NT2/D1 (cell line): Measurements from ENCODE around the gene MGST2.
A peak's percentile ranks its signal among the peaks of the same experiment; 100 is the strongest.

Source experiments
- DNase-seq: peaks from one replicate; pipeline ENCODE4 v3.0.0-alpha.2; 2011; ENCODE audit warnings: low read depth, low spot score
- H3K27me3 ChIP-seq: 2 replicates; pipeline ENCODE4 v1.6.0; 2011; ENCODE audit warnings: mild to moderate bottlenecking; ENCODE audit not compliant: insufficient read length, insufficient read depth
- H3K36me3 ChIP-seq: 2 replicates; pipeline ENCODE4 v1.6.1; 2011; ENCODE audit warnings: mild to moderate bottlenecking, low read length, mixed read lengths; ENCODE audit not compliant: insufficient read depth, insufficient read length
- H3K4me1 ChIP-seq: 2 replicates; pipeline ENCODE4 v1.5.1; 2011; ENCODE audit not compliant: insufficient read depth, insufficient read length
- H3K4me3 ChIP-seq: 2 replicates; pipeline ENCODE4 v1.5.1; 2011; ENCODE audit warnings: low read depth; ENCODE audit not compliant: insufficient read length
- H3K9ac ChIP-seq: 2 replicates; pipeline ENCODE4 v1.6.0; 2011; ENCODE audit warnings: low read depth; ENCODE audit not compliant: insufficient read length
- H3K9me3 ChIP-seq: 2 replicates; pipeline ENCODE4 v1.5.1; 2011; ENCODE audit warnings: mild to moderate bottlenecking, low read length; ENCODE audit not compliant: insufficient read depth
- SUZ12 ChIP-seq: IDR thresholded peaks from 2 replicates; pipeline ENCODE4 v1.6.1; 2011; ENCODE audit not compliant: insufficient read length, insufficient read depth; ENCODE audit errors: extremely low read depth
- YY1 ChIP-seq: IDR thresholded peaks from 2 replicates; pipeline ENCODE4 v1.6.1; 2011; ENCODE audit not compliant: insufficient read length, insufficient read depth
- ZNF274 ChIP-seq: IDR thresholded peaks from 2 replicates; pipeline ENCODE4 v1.6.1; 2011; ENCODE audit warnings: mild to moderate bottlenecking, low read depth, low read length

MGST2 gene

DNA sequence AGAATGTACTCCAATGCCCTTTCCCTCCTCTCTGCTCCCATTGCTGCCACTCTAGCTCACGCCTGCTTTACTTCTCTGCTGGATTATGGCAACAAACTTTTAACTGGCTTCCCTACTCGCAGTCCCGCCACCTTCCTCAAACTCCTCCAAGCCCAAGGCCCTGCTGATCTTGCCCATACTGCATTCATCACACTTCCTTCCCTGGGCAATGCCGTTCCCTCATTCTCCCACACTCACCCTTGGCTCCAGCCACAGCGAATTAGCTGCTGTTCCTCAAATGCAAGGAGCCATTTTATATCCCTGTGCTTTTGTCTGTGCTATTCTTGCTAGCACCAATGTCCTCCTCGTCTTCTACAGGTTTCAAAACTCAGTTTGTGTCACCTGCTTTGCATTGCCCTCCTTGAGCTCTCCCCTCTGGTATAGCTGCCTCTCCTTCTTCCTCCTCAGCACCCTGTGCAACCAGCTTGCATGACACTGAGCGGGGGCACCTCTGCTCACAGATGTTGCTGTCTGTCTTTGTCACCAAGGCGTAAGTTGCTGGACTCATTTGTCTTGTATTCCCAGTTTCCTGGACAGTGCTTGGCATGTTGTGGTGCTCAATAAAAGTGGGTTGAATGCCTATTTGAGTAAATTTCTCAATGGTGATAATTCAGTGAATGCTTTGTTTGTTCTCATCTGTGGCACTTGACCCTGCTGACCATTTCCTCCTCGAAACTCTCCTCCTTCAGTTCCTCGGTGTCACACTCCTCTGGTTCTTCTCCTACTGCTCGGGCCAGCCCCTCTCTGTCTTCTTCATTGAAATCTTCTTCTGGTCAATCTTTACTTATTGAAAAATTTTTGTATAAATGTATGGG, 22.4 kb upstream of the MGST2 start:
- Histone ChIP-seq H3K9ac (no peak overlapping the region), H3K36me3 (no peaks in the 10 kb centered on the region), H3K9me3 (peaks cover 8% of the 10 kb centered on the region; the same call in 1 of the 2 replicates), H3K4me3 (no peak overlapping the region), H3K4me1 (no peaks in the 10 kb centered on the region), H3K27me3 (no peaks in the 10 kb centered on the region)
- DNase-seq: no peak
- no peak for TF ChIP-seq SUZ12

DNA sequence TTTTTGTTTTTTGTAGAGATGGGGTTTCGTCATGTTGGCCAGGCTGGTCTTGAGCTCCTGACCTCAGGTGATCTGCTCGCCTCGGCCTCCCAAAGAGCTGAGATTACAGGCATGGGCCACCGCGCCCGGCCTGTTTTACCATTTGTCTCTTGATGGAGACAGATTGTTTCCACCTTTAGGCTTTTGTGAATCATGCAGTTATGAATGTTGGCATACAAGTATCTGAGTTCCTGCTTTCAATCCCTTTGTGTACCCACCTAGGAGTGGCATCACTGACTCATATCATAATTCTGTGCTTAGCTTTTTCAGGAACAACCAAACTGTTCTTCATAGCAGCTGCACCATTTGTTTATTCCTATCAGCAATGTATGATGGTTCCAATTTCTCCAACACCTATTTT, 20.2 kb upstream of the MGST2 start:
- Histone ChIP-seq H3K27me3 (no peaks in the 10 kb centered on the region), H3K4me3 (no peak overlapping the region), H3K4me1 (no peaks in the 10 kb centered on the region), H3K36me3 (no peaks in the 10 kb centered on the region), H3K9ac (no peak overlapping the region), H3K9me3 (no peaks in the 10 kb centered on the region)
- no peak for DNase-seq
- TF ChIP-seq ZNF274 (no peak), SUZ12 (no peak), YY1 (no peak)

- no peaks in the 10 kb centered on the region for H3K27me3 ChIP-seq
- H3K9ac ChIP-seq: no peak overlapping the region
- no peaks in the 10 kb centered on the region for H3K36me3 ChIP-seq
- peaks cover 2% of the 10 kb centered on the region for H3K4me1 ChIP-seq
- H3K9me3 ChIP-seq: no peaks in the 10 kb centered on the region
- no peak for DNase-seq
- H3K4me3 ChIP-seq: no peak overlapping the region
- TF ChIP-seq ZNF274: no peak
- TF ChIP-seq YY1: no peak
- TF ChIP-seq SUZ12: no peak
Observed at GRCh38 chr4:139647184-139647583, 18.4 kb upstream of the MGST2 start.

DNA sequence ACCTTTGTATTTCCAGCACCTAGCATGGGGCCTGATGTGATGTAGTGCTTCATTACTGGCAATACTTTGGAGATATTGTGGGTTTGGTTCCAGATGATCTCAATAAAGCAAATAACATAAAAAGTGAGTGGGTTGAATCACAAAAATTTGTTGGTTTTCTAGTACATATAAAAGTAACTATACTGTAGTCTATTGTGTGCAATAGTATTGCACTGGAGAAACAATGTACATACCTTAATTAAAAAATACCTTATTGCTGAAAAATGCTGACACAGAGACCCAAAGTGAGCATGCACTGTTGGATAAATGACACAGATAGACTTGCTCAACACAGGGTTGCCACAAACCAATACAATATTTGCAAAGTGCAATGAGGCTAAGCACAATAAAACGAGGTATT, 17.7 kb upstream of the MGST2 start:
- Histone ChIP-seq H3K27me3 (no peaks in the 10 kb centered on the region), H3K9me3 (no peaks in the 10 kb centered on the region), H3K36me3 (no peaks in the 10 kb centered on the region), H3K4me3 (no peak overlapping the region), H3K9ac (no peak overlapping the region), H3K4me1 (peaks cover 2% of the 10 kb centered on the region)
- DNase-seq: no peak
- no peak for TF ChIP-seq YY1
- TF ChIP-seq SUZ12: no peak
- TF ChIP-seq ZNF274: no peak

- no peaks in the 10 kb centered on the region for H3K36me3 ChIP-seq
- H3K9ac ChIP-seq: no peak overlapping the region
- DNase-seq: peak; percentile 49
- no peaks in the 10 kb centered on the region for H3K9me3 ChIP-seq
- H3K27me3 ChIP-seq: no peaks in the 10 kb centered on the region
- no peak overlapping the region for H3K4me3 ChIP-seq
- peaks cover 2% of the 10 kb centered on the region for H3K4me1 ChIP-seq
- no peak for TF ChIP-seq SUZ12
- no peak for TF ChIP-seq ZNF274
- TF ChIP-seq YY1: no peak
Observed at GRCh38 chr4:139651282-139652194, 14.1 kb upstream of the MGST2 start.

- no peaks in the 10 kb centered on the region for H3K27me3 ChIP-seq
- DNase-seq: no peak
- no peak overlapping the region for H3K4me3 ChIP-seq
- H3K4me1 ChIP-seq: peaks cover 5% of the 10 kb centered on the region
- H3K9me3 ChIP-seq: no peaks in the 10 kb centered on the region
- TF ChIP-seq YY1 (no peak), SUZ12 (no peak), ZNF274 (no peak)
- no peak overlapping the region for H3K9ac ChIP-seq
- no peaks in the 10 kb centered on the region for H3K36me3 ChIP-seq
Observed at GRCh38 chr4:139654516-139654915, 11.1 kb upstream of the MGST2 start.

GRCh38 chr4:139655116-139655515, 10.5 kb upstream of the MGST2 start:
- no peak overlapping the region for H3K4me3 ChIP-seq
- DNase-seq: no peak
- H3K9ac ChIP-seq: no peak overlapping the region
- H3K4me1 ChIP-seq: peaks cover 5% of the 10 kb centered on the region
- H3K27me3 ChIP-seq: no peaks in the 10 kb centered on the region
- no peaks in the 10 kb centered on the region for H3K9me3 ChIP-seq
- H3K36me3 ChIP-seq: no peaks in the 10 kb centered on the region
- TF ChIP-seq YY1: no peak
- no peak for TF ChIP-seq ZNF274
- TF ChIP-seq SUZ12: no peak
